ENCODE results near the gene FSIP1.

DNA sequence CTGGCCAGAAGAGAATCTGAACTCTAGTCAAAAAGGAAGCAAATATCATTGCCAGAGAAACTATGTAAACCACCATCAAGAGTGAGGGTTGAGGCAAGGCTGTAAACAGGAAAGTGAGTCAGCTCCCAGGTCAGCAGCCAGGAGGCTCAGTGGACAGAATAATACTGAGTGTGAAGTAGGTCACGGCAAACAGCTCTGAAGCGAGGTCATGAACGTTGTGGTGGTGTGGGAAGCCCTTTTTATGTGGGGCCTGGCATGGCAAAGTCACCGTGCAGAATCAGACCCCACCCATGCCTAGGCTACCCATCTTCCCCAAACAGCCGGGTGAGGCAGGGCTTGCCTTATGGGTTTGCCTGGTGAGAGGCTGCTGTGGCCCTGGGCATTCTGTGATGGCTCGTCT, 157.8 kb downstream of the FSIP1 start:
- TF ChIP-seq NR3C1 (IDR thresholded peaks at IDR 0.05), result no peak
- no peak for TF ChIP-seq POLR2A (IDR thresholded peaks at IDR 0.05; ENCODE audit: low read length)
- TF ChIP-seq CHD2 (IDR thresholded peaks at IDR 0.05; ENCODE audit: low read length, partially characterized antibody), result no peak
- no peak for TF ChIP-seq CEBPB (IDR thresholded peaks at IDR 0.05)
- TF ChIP-seq KDM5A (IDR thresholded peaks at IDR 0.05), result no peak
- TF ChIP-seq, protein P1, sequence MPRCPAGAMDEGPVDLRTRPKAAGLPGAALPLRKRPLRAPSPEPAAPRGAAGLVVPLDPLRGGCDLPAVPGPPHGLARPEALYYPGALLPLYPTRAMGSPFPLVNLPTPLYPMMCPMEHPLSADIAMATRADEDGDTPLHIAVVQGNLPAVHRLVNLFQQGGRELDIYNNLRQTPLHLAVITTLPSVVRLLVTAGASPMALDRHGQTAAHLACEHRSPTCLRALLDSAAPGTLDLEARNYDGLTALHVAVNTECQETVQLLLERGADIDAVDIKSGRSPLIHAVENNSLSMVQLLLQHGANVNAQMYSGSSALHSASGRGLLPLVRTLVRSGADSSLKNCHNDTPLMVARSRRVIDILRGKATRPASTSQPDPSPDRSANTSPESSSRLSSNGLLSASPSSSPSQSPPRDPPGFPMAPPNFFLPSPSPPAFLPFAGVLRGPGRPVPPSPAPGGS (IDR thresholded peaks at IDR 0.05), result no peak
